ENCODE data around the gene MEGF6.

The MEGF6 gene

GRCh38 chr1:3553940-3554223 lies 57.4 kb downstream of the MEGF6 start:
- H3K9ac ChIP-seq (ENCODE audit: low read depth in 1 of 2, low read length in 2 of 2), result no peak overlapping the region
- no peak overlapping the region for H3K27ac ChIP-seq (ENCODE audit: low read depth in 2 of 2, low read length in 2 of 2)
- no peaks in the 10 kb centered on the region for H3K27me3 ChIP-seq (ENCODE audit: control insufficient read depth in 2 of 2, insufficient read depth in 2 of 2, low read length in 2 of 2)
- no peaks in the 10 kb centered on the region for H3K4me1 ChIP-seq (ENCODE audit: control insufficient read depth in 2 of 2, insufficient read depth in 2 of 2, low read length in 2 of 2)
- H3K4me3 ChIP-seq (ENCODE audit: low read length in 2 of 2), result no peak overlapping the region
- H3K36me3 ChIP-seq (ENCODE audit: control insufficient read depth in 2 of 2, insufficient read depth in 2 of 2, low read length in 2 of 2), result no peaks in the 10 kb centered on the region
- no peaks in the 10 kb centered on the region for H3K9me3 ChIP-seq (ENCODE audit: control insufficient read depth in 2 of 2, low read length in 2 of 2)

- Histone ChIP-seq H3K27ac (ENCODE audit: low read depth in 2 of 2, low read length in 2 of 2) (no peak overlapping the region), H3K36me3 (ENCODE audit: control insufficient read depth in 2 of 2, insufficient read depth in 2 of 2, low read length in 2 of 2) (no peaks in the 10 kb centered on the region), H3K9me3 (ENCODE audit: control insufficient read depth in 2 of 2, low read length in 2 of 2) (no peaks in the 10 kb centered on the region), H3K9ac (ENCODE audit: low read depth in 1 of 2, low read length in 2 of 2) (no peak overlapping the region), H3K4me3 (ENCODE audit: low read length in 2 of 2) (no peak overlapping the region), H3K27me3 (ENCODE audit: control insufficient read depth in 2 of 2, insufficient read depth in 2 of 2, low read length in 2 of 2) (no peaks in the 10 kb centered on the region), H3K4me1 (ENCODE audit: control insufficient read depth in 2 of 2, insufficient read depth in 2 of 2, low read length in 2 of 2) (peaks cover 0 to 2% of the 10 kb centered on the region in 2 donors)
These were observed 58.0 kb downstream of the MEGF6 start for GRCh38 chr1:3553166-3553939.

GRCh38 chr1:3552751-3553150 lies 58.6 kb downstream of the MEGF6 start:
- Histone ChIP-seq H3K27me3 (ENCODE audit: control insufficient read depth in 2 of 2, insufficient read depth in 2 of 2, low read length in 2 of 2) (no peaks in the 10 kb centered on the region), H3K4me1 (ENCODE audit: control insufficient read depth in 2 of 2, insufficient read depth in 2 of 2, low read length in 2 of 2) (peaks cover 2 to 5% of the 10 kb centered on the region in 2 donors), H3K9ac (ENCODE audit: low read depth in 1 of 2, low read length in 2 of 2) (no peak overlapping the region), H3K36me3 (ENCODE audit: control insufficient read depth in 2 of 2, insufficient read depth in 2 of 2, low read length in 2 of 2) (no peaks in the 10 kb centered on the region), H3K27ac (ENCODE audit: low read depth in 2 of 2, low read length in 2 of 2) (no peak overlapping the region), H3K4me3 (ENCODE audit: low read length in 2 of 2) (no peak overlapping the region), H3K9me3 (ENCODE audit: control insufficient read depth in 2 of 2, low read length in 2 of 2) (no peaks in the 10 kb centered on the region)

- Histone ChIP-seq H3K9ac (ENCODE audit: low read depth in 1 of 2, low read length in 2 of 2) (no peak overlapping the region), H3K4me3 (ENCODE audit: low read length in 2 of 2) (no peak overlapping the region), H3K9me3 (ENCODE audit: control insufficient read depth in 2 of 2, low read length in 2 of 2) (no peaks in the 10 kb centered on the region), H3K27me3 (ENCODE audit: control insufficient read depth in 2 of 2, insufficient read depth in 2 of 2, low read length in 2 of 2) (no peaks in the 10 kb centered on the region), H3K36me3 (ENCODE audit: control insufficient read depth in 2 of 2, insufficient read depth in 2 of 2, low read length in 2 of 2) (no peaks in the 10 kb centered on the region), H3K27ac (ENCODE audit: low read depth in 2 of 2, low read length in 2 of 2) (no peak overlapping the region), H3K4me1 (ENCODE audit: control insufficient read depth in 2 of 2, insufficient read depth in 2 of 2, low read length in 2 of 2) (peaks cover 2 to 6% of the 10 kb centered on the region in 2 donors)
These were observed 59.1 kb downstream of the MEGF6 start for GRCh38 chr1:3552176-3552575.

GRCh38 chr1:3551711-3552110 lies 59.6 kb downstream of the MEGF6 start:
- Histone ChIP-seq H3K9me3 (ENCODE audit: control insufficient read depth in 2 of 2, low read length in 2 of 2) (no peaks in the 10 kb centered on the region), H3K27ac (ENCODE audit: low read depth in 2 of 2, low read length in 2 of 2) (no peak overlapping the region), H3K27me3 (ENCODE audit: control insufficient read depth in 2 of 2, insufficient read depth in 2 of 2, low read length in 2 of 2) (no peaks in the 10 kb centered on the region), H3K4me3 (ENCODE audit: low read length in 2 of 2) (no peak overlapping the region), H3K36me3 (ENCODE audit: control insufficient read depth in 2 of 2, insufficient read depth in 2 of 2, low read length in 2 of 2) (no peaks in the 10 kb centered on the region), H3K9ac (ENCODE audit: low read depth in 1 of 2, low read length in 2 of 2) (no peak overlapping the region), H3K4me1 (ENCODE audit: control insufficient read depth in 2 of 2, insufficient read depth in 2 of 2, low read length in 2 of 2) (peaks cover 2 to 6% of the 10 kb centered on the region in 2 donors)

GRCh38 chr1:3551290-3551678 lies 60.0 kb downstream of the MEGF6 start:
- H3K27me3 ChIP-seq (ENCODE audit: control insufficient read depth in 2 of 2, insufficient read depth in 2 of 2, low read length in 2 of 2), result no peaks in the 10 kb centered on the region
- H3K27ac ChIP-seq (ENCODE audit: low read depth in 2 of 2, low read length in 2 of 2), result no peak overlapping the region
- peaks cover 2 to 6% of the 10 kb centered on the region in 2 donors for H3K4me1 ChIP-seq (ENCODE audit: control insufficient read depth in 2 of 2, insufficient read depth in 2 of 2, low read length in 2 of 2)
- H3K9me3 ChIP-seq (ENCODE audit: control insufficient read depth in 2 of 2, low read length in 2 of 2), result no peaks in the 10 kb centered on the region
- H3K4me3 ChIP-seq (ENCODE audit: low read length in 2 of 2), result no peak overlapping the region
- H3K9ac ChIP-seq (ENCODE audit: low read depth in 1 of 2, low read length in 2 of 2), result no peak overlapping the region
- no peaks in the 10 kb centered on the region for H3K36me3 ChIP-seq (ENCODE audit: control insufficient read depth in 2 of 2, insufficient read depth in 2 of 2, low read length in 2 of 2)

GRCh38 chr1:3550511-3551289 lies 60.6 kb downstream of the MEGF6 start:
- Histone ChIP-seq H3K4me3 (ENCODE audit: low read length in 2 of 2) (no peak overlapping the region), H3K9ac (ENCODE audit: low read depth in 1 of 2, low read length in 2 of 2) (no peak overlapping the region), H3K9me3 (ENCODE audit: control insufficient read depth in 2 of 2, low read length in 2 of 2) (no peaks in the 10 kb centered on the region), H3K4me1 (ENCODE audit: control insufficient read depth in 2 of 2, insufficient read depth in 2 of 2, low read length in 2 of 2) (peaks cover 2 to 6% of the 10 kb centered on the region in 2 donors), H3K27me3 (ENCODE audit: control insufficient read depth in 2 of 2, insufficient read depth in 2 of 2, low read length in 2 of 2) (no peaks in the 10 kb centered on the region), H3K27ac (ENCODE audit: low read depth in 2 of 2, low read length in 2 of 2) (no peak overlapping the region), H3K36me3 (ENCODE audit: control insufficient read depth in 2 of 2, insufficient read depth in 2 of 2, low read length in 2 of 2) (no peaks in the 10 kb centered on the region)

- H3K4me1 ChIP-seq (ENCODE audit: control insufficient read depth in 2 of 2, insufficient read depth in 2 of 2, low read length in 2 of 2), result peaks cover 2 to 6% of the 10 kb centered on the region in 2 donors
These were observed 62.4 kb downstream of the MEGF6 start for GRCh38 chr1:3548895-3549294.

GRCh38 chr1:3548156-3548893 lies 63.0 kb downstream of the MEGF6 start:
- H3K4me1 ChIP-seq (ENCODE audit: control insufficient read depth in 2 of 2, insufficient read depth in 2 of 2, low read length in 2 of 2), result peaks cover 2 to 6% of the 10 kb centered on the region in 2 donors
- no peaks in the 10 kb centered on the region for H3K9me3 ChIP-seq (ENCODE audit: control insufficient read depth in 2 of 2, low read length in 2 of 2)
- H3K27me3 ChIP-seq (ENCODE audit: control insufficient read depth in 2 of 2, insufficient read depth in 2 of 2, low read length in 2 of 2), result no peaks in the 10 kb centered on the region
- no peak overlapping the region for H3K9ac ChIP-seq (ENCODE audit: low read depth in 1 of 2, low read length in 2 of 2)
- no peak overlapping the region for H3K27ac ChIP-seq (ENCODE audit: low read depth in 2 of 2, low read length in 2 of 2)
- no peak overlapping the region for H3K4me3 ChIP-seq (ENCODE audit: low read length in 2 of 2)
- H3K36me3 ChIP-seq (ENCODE audit: control insufficient read depth in 2 of 2, insufficient read depth in 2 of 2, low read length in 2 of 2), result no peaks in the 10 kb centered on the region

More at GRCh38 chr1:3548895-3549294, 62.4 kb downstream of the MEGF6 start:
- no peaks in the 10 kb centered on the region for H3K9me3 ChIP-seq (ENCODE audit: control insufficient read depth in 2 of 2, low read length in 2 of 2)
- H3K27ac ChIP-seq (ENCODE audit: low read depth in 2 of 2, low read length in 2 of 2), result no peak overlapping the region
- no peaks in the 10 kb centered on the region for H3K36me3 ChIP-seq (ENCODE audit: control insufficient read depth in 2 of 2, insufficient read depth in 2 of 2, low read length in 2 of 2)
- no peak overlapping the region for H3K4me3 ChIP-seq (ENCODE audit: low read length in 2 of 2)
- H3K27me3 ChIP-seq (ENCODE audit: control insufficient read depth in 2 of 2, insufficient read depth in 2 of 2, low read length in 2 of 2), result no peaks in the 10 kb centered on the region
- no peak overlapping the region for H3K9ac ChIP-seq (ENCODE audit: low read depth in 1 of 2, low read length in 2 of 2)
